ENCODE results near the gene PLEKHA3. TPM values are rescaled to one million over a fixed set of nuclear protein-coding genes. Genes with fewer than 3 reads are reported as not detected.

Gene PLEKHA3
- total RNA-seq, 1 donor from 2014 or later, result 22.0 TPM

- peaks cover 61% of the 10 kb centered on the region for H3K36me3 Mint-ChIP-seq (ENCODE audit: low read depth)
- H3K9me3 Mint-ChIP-seq, result no peaks in the 10 kb centered on the region
- H3K4me3 Mint-ChIP-seq, result no peak overlapping the region
- H3K27ac Mint-ChIP-seq (ENCODE audit: unreplicated experiment), result no peak overlapping the region
- no peak for DNase-seq (ENCODE audit: low read depth, low spot score)
- no peaks in the 10 kb centered on the region for H3K27me3 Mint-ChIP-seq (ENCODE audit: low read depth)
- no peaks in the 10 kb centered on the region for H3K4me1 Mint-ChIP-seq
- no peak for TF ChIP-seq CTCF (conservative IDR thresholded peaks at IDR 0.05)
These were observed 70.1 kb downstream of the PLEKHA3 start for GRCh38 chr2:178550352-178550751.

GRCh38 chr2:178553047-178553446 is 72.8 kb downstream of the PLEKHA3 start:
- no peak for TF ChIP-seq CTCF (conservative IDR thresholded peaks at IDR 0.05)
- H3K27ac Mint-ChIP-seq (ENCODE audit: unreplicated experiment), result no peak overlapping the region
- no peak overlapping the region for H3K4me3 Mint-ChIP-seq
- DNase-seq (ENCODE audit: low read depth, low spot score), result no peak
- no peaks in the 10 kb centered on the region for H3K4me1 Mint-ChIP-seq
- H3K27me3 Mint-ChIP-seq (ENCODE audit: low read depth), result no peaks in the 10 kb centered on the region
- peaks cover 54% of the 10 kb centered on the region for H3K36me3 Mint-ChIP-seq (ENCODE audit: low read depth)
- H3K9me3 Mint-ChIP-seq, result peaks cover 5% of the 10 kb centered on the region

Other genes starting within 250 kb of the PLEKHA3 start
- gene PRKRA, start 29.3 kb upstream of the PLEKHA3 start, total RNA-seq, result 91.9 and 96.3 TPM in 2 replicates
- gene PJVK, start 29.1 kb upstream of the PLEKHA3 start, total RNA-seq, result 5.8 and 6.2 TPM in 2 replicates
- gene FKBP7, start 1.9 kb upstream of the PLEKHA3 start, total RNA-seq, result 25.2 and 28.3 TPM in 2 replicates

All from neural crest cell (in vitro differentiated cells).